HG03342 (cell line): ENCODE measurements around the gene HTR7.

Experiments used
- ATAC-seq: cut with Tn5 transposase; IDR thresholded peaks from one replicate; pipeline ENCODE4 v1.9.1; 2021; ENCODE audit warnings: mild to moderate bottlenecking, moderate library complexity; ENCODE audit not compliant: unreplicated experiment

HTR7 gene

DNA sequence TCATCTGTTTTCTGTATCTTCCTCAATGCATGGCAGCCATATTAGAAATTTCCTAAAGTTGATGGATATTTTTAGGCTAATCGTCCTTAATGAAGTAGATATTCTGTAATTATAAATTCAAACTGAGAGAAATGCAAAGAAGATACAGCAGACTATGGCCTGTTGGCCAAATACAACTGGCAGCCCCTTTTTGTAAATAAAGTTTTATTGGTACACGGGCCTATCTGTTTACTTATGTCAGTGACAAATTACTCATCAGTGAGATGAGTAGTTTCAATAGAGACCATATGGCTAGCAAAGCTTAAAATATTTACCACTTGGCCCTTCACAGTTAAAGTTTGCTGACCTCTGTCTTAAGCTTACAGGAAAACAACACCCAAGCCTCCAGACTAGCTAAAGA, 112.3 kb downstream of the HTR7 start:
- ATAC-seq, result no peak

DNA sequence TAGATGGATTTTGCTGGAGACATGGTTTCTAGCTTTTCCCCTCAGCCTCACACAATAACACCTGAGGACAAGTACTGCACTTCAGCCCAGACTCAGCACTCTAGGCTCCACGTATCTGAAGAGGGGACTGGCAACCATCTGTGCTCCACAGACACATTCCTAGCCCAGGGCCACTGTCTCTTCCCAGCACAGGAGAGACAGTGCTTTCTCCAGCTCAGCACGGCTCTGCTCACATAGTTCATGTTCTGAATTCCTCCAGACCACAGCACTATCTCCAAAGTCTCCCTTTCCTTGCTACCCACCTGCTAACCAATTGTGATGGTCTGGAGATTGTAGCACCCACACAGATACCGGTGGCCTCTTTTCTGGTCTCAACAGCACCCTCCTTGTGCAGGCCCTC, 114.5 kb downstream of the HTR7 start:
- ATAC-seq, result no peak

DNA sequence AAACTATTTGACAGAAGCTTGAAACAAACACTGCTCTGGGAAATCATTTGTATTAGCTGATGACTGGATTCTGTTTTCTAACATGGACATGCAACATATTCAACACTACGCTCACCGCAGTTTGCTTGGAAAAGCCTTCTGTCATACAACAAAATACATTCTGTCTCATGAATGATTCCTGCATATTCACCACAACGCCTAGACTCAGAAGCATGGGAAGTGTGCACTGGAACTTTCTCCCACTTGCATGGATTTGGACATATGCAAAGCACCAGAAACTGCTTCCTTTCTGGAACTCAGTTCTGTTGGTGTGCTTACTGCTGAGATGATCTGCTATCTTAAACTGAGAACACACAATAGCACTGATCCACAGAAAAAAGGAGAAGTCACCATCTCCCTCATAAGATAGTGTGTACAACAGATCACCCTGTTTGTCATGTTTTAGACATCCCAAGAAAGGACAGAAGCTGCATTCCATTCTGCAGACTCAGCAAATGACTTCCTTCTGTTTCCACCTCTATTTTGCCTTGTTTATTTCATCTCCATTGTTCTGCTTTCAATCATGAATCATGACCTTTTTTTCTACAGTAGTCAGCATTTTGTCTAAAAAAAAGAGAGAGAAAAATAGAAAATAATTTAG, 115.8 kb downstream of the HTR7 start:
- ATAC-seq, result no peak

DNA sequence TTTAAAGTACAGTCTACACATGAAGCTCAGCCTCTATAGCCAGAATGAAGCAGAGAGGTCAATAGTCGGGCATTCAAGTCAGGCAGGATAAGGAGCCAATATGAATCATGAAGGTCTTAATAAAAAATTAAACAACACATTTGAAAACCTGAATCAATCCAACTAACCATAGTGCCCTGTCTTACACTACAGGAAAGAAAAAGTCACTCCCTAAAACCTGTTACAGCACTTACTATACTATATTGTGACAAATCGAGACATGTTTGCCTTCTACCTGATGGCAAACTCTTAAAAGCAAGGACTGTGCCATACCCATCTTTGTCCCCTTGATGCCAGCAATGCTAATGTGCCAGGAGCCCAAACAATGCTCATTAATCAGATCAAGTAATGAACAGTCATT, 117.6 kb downstream of the HTR7 start:
- ATAC-seq, result no peak

DNA sequence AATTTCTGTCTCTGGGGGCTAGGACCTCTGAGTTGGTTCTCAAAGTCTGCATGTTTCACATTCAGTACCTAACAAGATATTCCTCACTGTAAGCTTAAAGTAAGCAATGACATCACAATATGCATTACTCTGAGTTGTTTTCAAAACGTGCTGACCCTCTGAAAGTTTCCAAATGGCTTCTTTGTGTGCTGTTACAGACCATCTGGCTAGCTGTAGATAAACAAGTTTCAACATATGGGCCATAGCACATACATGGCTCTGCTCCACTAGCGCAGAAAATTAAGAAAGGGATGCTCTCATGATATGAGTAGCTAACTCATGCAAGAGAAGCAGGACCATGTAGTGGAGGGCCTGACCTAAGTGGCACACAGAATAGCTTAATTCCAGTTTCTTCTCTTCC, 119.0 kb downstream of the HTR7 start:
- ATAC-seq, result no peak

DNA sequence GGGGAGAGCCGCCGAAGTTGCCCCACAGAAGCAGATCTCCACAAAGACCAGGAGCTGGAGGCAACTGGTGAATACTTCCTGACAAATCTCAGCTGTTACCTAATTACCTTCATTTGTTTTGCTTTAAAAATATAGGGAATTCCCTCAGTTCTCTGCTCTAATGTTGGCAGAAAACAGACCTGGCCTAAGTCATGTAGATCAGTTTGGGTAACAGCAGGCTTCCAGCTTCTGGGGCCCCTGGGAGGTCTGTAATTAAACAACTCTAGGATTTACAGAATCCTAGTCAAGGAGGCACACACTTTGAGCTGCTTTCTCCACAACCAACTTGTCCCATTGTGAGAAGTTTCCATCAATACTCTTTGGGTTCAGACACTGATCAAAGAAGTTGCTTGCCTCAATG, 123.4 kb downstream of the HTR7 start:
- ATAC-seq, result no peak

DNA sequence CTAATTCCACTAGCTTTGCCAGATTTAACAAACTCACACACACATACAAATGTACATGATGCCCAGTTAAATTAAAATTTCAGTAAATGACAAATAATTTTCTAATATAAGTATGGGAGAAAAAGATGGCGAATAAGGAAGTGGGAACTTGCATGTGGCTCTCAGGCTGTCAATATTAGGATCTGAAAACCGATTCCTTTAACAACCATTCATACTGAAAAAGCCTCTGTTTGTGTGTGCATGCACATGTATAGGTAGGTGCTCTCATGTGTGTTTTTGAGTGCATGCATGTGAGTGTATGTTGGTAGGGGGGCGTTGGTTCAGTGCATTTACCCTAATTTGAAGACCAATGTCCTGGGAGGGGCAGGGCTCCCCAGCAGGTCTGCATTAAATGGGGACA, 125.3 kb downstream of the HTR7 start:
- no peak for ATAC-seq

DNA sequence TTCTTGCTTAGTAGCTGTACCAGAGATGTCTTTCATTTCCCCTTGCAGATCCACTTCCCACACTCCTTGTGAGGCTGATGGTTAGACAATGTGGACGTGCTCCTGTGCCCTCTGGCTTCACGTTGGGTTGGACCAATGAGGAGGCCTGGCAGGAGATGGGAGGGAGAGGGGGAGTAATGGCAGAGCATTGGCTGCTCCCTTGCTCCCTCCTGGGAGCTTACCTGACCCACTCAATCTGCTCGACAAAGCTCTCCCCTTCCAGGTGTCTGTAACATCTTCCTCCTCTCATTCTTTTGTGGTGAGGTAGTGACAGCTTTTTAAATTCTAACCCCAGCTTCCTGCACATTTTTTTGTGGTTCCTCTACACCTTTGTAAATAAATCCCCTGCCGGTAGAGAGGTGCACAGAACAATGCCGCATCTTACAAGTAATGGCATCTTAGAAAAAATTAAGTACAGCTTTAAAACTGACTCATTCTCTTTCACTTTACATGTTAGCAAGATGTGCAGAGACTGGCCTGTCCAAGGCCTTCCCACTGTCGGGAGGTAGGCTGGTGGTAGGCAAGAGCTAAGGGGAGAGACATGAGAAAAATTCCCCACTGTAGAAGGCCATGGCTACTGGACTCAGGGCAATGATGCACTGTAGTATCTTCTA, 134.3 kb downstream of the HTR7 start:
- no peak for ATAC-seq

DNA sequence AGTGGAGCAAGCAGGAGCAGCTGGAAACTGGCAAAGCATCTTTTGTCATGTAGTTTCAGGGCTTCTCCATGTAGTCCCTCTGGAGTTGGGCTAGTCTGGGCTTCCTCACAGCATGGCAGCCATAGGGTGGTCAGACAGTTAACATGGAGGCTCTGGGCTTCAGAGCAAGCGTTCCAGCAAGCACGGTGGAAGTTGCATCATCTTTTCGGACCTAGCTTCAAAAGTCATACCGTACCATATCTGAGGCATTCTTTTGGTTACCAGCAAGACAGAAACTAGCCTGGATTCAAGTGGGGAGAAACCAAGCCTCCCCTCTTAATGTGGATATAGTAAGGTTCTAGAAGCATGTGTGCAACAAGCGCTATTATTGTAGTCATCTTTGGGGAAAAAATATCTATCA, 135.0 kb downstream of the HTR7 start:
- no peak for ATAC-seq

DNA sequence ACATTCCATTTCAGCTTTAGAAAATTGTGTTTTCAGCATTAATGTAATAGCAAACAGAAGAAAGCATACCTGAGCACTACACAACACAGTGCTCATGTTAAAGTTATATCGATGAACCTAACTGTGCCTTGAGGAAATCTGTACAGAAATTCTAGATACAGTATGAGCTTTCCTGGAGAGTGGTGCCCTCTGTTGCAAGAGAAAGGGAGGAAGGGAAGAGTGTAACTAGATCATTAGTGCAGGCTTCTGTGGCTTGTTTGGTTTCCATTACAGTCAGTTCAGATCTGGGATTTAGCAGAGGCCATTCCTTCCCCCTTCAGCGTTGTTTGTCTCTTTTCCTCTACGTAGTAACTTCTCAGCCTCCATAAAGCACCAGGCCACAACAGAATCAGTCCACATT, 139.7 kb downstream of the HTR7 start:
- no peak for ATAC-seq

DNA sequence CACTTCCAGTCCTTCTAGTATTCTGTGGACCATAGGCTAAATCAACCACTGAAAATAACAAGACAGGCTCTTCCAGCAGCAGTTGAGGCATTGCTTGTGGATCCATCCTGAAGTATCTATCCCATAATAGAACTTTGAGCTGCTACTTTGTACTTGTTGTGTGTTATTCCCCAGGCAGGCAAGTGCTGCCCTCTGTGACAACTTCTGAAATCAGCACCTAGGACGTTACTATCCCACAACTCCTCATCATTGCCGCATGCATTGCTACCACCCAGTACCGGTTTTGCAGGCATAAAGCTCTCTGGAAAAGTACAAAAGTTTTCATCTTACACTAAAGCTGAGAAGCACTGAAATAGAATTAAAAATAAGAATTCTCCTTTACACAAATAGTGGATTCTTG, 145.3 kb downstream of the HTR7 start:
- no peak for ATAC-seq

DNA sequence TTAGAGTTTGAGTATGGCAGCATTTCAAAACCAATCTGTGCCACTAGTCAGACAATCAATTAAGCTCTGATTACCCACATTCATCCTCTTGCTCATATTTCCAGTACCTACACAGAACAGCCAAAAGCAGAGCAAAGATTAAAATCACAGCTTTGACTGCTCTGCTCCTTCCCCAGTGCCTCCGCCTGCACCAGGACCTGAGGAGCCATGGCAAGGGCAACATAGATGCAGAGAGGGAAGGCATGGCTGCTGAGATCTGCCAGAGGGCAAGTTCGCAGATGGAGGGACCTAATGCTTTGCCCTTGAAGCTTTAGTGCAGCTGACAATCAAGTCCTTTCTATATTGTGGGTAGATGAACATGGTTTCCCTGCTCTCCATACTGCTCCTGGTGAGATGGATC, 148.1 kb downstream of the HTR7 start:
- no peak for ATAC-seq

DNA sequence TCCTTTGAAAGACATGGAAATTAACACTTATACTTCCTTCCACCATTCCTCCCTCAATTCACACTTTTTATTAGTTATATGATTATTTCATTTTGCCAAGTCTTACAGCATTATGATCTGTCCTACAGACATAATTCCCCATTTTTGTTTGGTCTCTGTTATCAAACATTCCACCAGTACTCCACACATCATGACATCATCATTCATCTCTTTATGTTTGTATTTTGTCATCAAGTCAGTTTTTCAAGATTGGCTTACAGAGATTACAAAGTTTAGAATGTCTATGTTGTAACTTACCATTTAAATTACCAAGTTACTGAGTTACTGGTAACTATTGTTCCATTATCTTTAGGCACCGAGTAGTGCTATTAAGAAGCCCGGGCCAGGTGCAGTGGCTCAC, 150.2 kb downstream of the HTR7 start:
- ATAC-seq, result no peak

DNA sequence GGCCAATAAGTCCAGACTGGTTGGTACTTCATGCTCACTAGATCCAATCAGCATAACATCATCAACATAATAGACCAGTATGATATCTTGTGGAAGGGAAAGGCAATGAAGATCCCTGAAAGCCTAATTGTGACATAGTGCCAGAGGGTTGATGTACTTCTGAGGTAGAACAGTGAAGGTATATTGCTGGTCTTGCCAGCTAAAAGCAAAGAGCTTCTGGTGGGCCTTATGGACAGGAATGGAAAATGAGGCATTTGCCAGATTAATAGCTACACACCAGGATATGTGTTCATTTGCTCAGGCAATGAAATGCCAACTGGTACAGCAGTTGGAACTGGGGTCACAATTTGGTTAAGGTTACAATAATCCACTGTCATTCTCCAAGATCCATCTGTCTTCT, 156.4 kb downstream of the HTR7 start:
- no peak for ATAC-seq

DNA sequence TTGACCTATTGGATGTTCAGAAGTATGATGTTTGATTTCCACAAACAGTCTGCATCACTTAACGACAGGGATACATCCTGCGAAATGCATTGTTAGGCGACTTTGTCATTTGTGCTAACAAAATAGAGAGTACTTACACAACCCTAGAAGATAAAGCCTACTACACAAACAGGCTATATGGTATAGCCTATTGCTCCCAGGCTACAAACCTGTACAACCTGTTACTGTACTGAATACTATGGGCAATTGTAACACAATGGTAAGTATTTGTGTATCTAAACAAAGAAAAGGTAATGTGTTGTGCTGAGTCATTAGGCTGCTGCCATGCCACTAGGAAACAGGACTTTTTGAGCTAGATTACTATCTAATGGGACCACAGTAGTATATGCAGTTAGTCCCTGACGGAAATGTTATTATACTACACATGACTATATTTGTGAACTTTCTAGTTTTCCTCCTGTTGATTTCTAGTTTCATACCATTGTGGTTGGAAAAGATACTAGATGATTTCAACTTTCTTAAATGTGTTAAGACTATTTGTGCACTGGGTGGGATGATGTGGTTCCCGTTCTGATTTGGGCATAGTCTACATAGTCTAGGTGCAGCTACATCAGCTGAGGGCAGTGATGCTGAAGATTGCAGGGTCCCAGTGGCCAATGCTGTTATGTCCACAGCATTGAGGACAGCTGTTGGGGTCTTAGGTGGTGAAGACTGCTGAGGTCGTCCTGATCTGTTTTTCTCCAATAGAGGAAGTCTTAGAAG, 161.7 kb downstream of the HTR7 start:
- no peak for ATAC-seq
